Activated CD4-positive, alpha-beta T cell treated with anti-CD3 and anti-CD28 coated beads, Interleukin-2, amount 50 U/mL, for 1 hour (primary cell): ENCODE measurements around the gene UBE2D2.

Source experiments
- DNase-seq: peaks from one replicate; pipeline ENCODE4 v3.0.0-alpha.2; 2020

The UBE2D2 gene

GRCh38 chr5:139636975-139637408 is 75.9 kb downstream of the UBE2D2 start:
- no peak for DNase-seq

- peak; percentile 41 for DNase-seq
These were observed 76.4 kb downstream of the UBE2D2 start for GRCh38 chr5:139637438-139638089.

- no peak for DNase-seq
These were observed 77.1 kb downstream of the UBE2D2 start for GRCh38 chr5:139638090-139638735.

GRCh38 chr5:139638736-139639618 is 77.8 kb downstream of the UBE2D2 start:
- no peak for DNase-seq

GRCh38 chr5:139639619-139640380 is 78.7 kb downstream of the UBE2D2 start:
- DNase-seq, result no peak

- no peak for DNase-seq
These were observed 79.4 kb downstream of the UBE2D2 start for GRCh38 chr5:139640421-139641115.

- no peak for DNase-seq
These were observed 80.3 kb downstream of the UBE2D2 start for GRCh38 chr5:139641116-139642080.

GRCh38 chr5:139642213-139642612 is 81.1 kb downstream of the UBE2D2 start:
- DNase-seq, result no peak

GRCh38 chr5:139642891-139643871 is 82.0 kb downstream of the UBE2D2 start:
- no peak for DNase-seq

GRCh38 chr5:139644001-139644456 is 82.9 kb downstream of the UBE2D2 start:
- no peak for DNase-seq

GRCh38 chr5:139644646-139645429 is 83.7 kb downstream of the UBE2D2 start:
- DNase-seq, result no peak

- no peak for DNase-seq
These were observed 84.3 kb downstream of the UBE2D2 start for GRCh38 chr5:139645430-139645871.

- no peak for DNase-seq
These were observed 85.0 kb downstream of the UBE2D2 start for GRCh38 chr5:139646111-139646510.

- no peak for DNase-seq
These were observed 85.9 kb downstream of the UBE2D2 start for GRCh38 chr5:139646912-139647505.

GRCh38 chr5:139647506-139648204 is 86.5 kb downstream of the UBE2D2 start:
- DNase-seq, result no peak

- peak; percentile 45 for DNase-seq
These were observed 87.3 kb downstream of the UBE2D2 start, which contains the start of gene CXXC5 for GRCh38 chr5:139648205-139649081. CXXC5 (plus strand) TSS chr5:139648349; CDS start chr5:139680524, 32,175 bp downstream.
